Measurements from ENCODE around the gene CDC25C.
"Not testable (repeated sequence)": the region's sequence is repeated elsewhere in the genome, so short reads cannot be mapped to it uniquely, and the experiment has no call there.

The CDC25C gene

DNA sequence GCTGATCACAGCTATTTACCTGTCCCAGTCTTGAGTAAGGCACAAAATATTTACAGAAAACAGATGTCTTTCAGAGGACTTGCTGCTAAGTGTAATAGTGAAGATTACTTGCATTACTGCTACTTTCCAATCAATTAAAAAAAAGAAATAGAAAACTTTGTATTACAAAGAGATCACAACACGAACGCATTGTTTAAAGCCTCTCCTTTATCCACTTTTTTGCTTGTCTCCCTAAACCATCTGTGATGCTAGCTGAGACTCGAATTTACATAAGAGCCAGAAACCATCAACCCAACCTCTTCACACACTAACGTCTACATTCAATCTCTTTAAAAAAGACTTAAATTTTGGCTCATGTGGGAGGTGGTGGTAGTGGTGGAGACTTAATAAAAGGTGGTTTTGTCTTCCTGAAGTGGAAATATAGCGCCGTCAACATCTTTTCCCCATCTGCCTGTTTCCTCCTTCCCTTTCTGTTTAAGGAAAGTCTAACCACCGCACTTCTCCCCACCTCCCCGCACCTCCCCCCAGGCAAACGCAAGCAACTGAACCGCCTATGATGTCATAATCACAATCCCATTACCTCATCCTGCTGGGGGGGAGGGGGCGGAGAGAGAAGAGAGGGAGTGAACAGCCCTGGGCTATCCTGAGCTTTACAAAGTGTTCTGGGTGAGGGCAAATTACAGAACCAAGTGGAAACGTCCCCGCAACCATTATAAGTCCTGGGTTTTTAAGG, 5.5 kb upstream of the CDC25C start:
- CTCF ChIA-PET: interaction anchor here (16.0 kb wide), 1 partner anchor 15 kb away, joined by 267 read pairs; the partner anchor contains the start of gene KDM3B
- TF ChIP-seq, protein P1, sequence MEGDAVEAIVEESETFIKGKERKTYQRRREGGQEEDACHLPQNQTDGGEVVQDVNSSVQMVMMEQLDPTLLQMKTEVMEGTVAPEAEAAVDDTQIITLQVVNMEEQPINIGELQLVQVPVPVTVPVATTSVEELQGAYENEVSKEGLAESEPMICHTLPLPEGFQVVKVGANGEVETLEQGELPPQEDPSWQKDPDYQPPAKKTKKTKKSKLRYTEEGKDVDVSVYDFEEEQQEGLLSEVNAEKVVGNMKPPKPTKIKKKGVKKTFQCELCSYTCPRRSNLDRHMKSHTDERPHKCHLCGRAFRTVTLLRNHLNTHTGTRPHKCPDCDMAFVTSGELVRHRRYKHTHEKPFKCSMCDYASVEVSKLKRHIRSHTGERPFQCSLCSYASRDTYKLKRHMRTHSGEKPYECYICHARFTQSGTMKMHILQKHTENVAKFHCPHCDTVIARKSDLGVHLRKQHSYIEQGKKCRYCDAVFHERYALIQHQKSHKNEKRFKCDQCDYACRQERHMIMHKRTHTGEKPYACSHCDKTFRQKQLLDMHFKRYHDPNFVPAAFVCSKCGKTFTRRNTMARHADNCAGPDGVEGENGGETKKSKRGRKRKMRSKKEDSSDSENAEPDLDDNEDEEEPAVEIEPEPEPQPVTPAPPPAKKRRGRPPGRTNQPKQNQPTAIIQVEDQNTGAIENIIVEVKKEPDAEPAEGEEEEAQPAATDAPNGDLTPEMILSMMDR (IDR thresholded peaks at IDR 0.05; ENCODE audit: insufficient read depth, low read length, missing control alignments): no peak
- DNase-seq (ENCODE audit: low read depth, low spot score): no peak
- POLR2A ChIA-PET: interaction anchor here (1.5 to 3.7 kb wide), 4 partner anchors 14 to 158 kb away, joined by 4 to 121 read pairs (median 6); partner anchors contain the start of genes EGR1, KDM3B and KIF20A
- peak overlapping the region; percentile 80 for H3K4me3 ChIP-seq (ENCODE audit: low read depth, low read length)

DNA sequence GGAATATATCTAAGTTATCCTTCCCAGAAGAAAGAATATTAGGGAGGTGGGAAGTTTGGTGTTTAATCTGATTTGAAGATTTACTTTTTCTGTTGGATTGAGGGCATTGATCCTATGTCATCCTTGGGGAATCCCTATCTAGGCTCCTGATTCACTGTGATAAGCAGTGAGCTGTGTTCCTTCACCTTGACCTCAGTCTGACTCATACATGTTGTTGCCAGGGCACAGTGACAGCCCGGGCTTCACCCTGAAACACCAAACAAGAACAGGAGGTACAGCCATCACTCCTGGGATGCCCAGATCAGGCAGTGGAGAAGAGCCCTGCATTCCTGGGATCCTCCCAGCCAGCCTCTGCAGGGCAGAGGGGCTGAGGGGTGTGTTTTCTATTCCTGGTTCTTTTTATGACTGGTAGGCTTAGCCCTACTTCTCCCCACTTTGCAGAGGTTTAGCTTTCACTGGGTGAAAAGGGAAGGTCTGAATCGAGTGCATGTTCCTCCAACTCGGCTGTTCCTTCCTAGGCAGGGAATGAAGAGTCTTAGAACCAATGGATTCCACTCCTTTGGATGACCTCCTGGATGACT, 3.4 kb upstream of the CDC25C start:
- DNase-seq (ENCODE audit: low read depth, low spot score): no peak
- ChIA-PET POLR2A (no interaction called here), CTCF (interaction anchor here (16.0 kb wide), 1 partner anchor 17 kb away, joined by 267 read pairs; the partner anchor contains the start of gene KDM3B)
- no peak overlapping the region for H3K4me3 ChIP-seq (ENCODE audit: low read depth, low read length)
- TF ChIP-seq, protein P1 (IDR thresholded peaks at IDR 0.05; ENCODE audit: insufficient read depth, low read length, missing control alignments): no peak

DNA sequence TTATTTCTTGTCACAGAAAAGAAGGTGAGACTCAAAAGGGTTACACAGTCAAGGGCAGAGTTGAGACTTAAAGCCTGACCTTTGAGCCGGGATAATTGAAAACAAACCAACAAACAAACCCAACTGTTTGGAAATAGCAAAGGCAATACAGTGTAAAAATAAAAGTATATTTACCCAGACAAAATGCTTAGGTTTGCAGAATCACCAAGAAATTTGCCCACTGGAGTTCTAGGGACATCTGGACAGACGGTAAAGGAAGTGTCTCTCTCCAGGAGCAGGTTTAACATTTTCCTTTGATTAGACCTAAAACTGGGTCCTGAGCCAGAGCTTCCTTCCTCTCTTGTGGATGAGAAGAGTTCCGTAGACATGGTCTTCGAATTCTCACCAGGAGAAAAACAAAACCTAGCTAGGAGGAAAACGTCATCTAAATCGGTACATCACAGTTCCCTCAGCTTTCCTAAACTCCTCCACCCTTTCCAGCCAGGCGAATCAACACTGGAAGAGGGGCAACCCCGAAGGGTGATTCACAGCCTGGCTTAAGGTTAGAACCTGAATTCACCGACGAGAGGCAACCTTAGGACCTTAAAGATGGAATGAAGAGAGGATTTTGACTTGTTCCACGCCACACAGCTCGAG, 673 bp downstream of the CDC25C start:
- ChIA-PET CTCF (interaction anchor here (16.0 kb wide), 1 partner anchor 21 kb away, joined by 267 read pairs; the partner anchor contains the start of gene KDM3B), POLR2A (no interaction called here)
- H3K4me3 ChIP-seq (ENCODE audit: low read depth, low read length): peak overlapping the region; percentile 82
- TF ChIP-seq, protein P1 (IDR thresholded peaks at IDR 0.05; ENCODE audit: insufficient read depth, low read length, missing control alignments): no peak
- no peak for DNase-seq (ENCODE audit: low read depth, low spot score)

DNA sequence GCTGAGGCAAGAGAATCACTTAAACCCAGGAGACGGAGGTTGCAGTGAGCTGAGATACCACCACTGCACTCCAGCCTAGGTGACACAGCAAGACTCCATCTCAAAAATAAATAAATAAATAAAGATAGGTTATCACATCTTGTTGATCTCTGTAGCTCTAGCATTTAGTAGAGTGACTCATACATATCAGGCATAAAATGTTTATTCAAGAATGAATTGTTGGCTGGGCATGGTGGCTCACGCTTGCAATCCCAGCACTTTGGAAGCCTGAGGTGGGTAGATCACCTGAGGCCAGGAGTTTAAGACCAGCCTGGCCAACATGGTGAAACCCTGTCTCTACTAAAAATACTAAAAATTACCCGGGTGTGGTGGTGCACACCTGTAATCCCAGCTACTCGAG, 13.4 kb downstream of the CDC25C start:
- CTCF ChIA-PET: interaction anchor here (0.9 kb wide), 1 partner anchor 28 kb away, joined by 4 read pairs; no protein-coding TSS in a partner anchor
- DNase-seq (ENCODE audit: low read depth, low spot score); POLR2A ChIA-PET; H3K4me3 ChIP-seq (ENCODE audit: low read depth, low read length): not testable (repeated sequence)

DNA sequence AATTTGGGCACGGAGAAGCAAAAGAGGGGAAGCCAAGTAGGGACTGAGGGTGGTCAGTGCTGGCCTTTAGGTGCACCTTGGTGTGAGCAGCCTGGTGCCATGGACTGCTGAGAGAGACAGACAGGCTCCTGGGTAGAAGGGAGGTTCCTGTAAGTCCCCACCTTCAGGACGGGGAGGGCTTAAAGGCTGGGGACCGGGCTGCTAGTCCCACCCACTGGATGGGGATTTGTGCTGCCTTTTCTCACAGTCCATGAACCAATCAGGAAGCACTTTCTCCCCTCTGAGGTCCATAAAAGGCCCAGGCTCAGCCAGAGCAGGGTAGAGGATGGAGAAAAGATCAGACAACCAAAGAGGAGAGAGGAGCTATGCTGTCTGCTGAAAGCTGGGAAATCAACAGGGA, 15.2 kb downstream of the CDC25C start:
- ChIA-PET POLR2A (no interaction called here), CTCF (interaction anchor here (1.1 to 1.5 kb wide), 2 partner anchors 36 to 134 kb away, joined by 3 to 4 read pairs; partner anchors contain the start of gene KDM3B)
- DNase-seq (ENCODE audit: low read depth, low spot score): no peak
- H3K4me3 ChIP-seq (ENCODE audit: low read depth, low read length): no peak overlapping the region
- TF ChIP-seq, protein P1 (IDR thresholded peaks at IDR 0.05; ENCODE audit: insufficient read depth, low read length, missing control alignments): no peak

DNA sequence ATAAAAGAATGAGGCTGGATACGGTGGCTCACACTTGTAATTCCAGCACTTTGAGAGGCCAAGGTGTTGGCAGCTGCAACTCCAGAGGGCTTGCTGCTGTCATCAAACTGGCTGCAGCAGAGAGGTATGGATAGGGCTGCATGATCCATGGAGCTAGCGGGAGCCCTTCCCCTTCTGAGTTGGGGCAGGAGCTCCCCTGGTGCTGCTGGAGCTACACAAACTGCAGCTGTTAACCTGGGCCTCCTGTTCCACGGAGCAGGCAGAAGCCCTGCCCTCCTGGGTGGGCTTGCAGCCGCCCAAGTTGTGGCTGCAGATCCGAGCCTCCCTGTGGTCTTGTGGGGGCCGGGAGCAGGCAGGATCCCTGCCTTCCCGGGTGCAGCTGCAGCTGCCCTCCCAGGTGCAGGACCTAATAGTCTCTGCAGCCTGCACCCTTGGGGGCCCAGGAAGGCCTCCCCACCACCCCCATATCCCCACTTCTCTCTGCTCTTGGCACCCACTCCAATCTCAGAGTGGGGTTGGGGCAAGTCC, 15.8 kb downstream of the CDC25C start:
- DNase-seq (ENCODE audit: low read depth, low spot score): no peak
- TF ChIP-seq, protein P1 (IDR thresholded peaks at IDR 0.05; ENCODE audit: insufficient read depth, low read length, missing control alignments): no peak
- ChIA-PET POLR2A (no interaction called here), CTCF (no interaction called here)
- H3K4me3 ChIP-seq (ENCODE audit: low read depth, low read length): no peak overlapping the region
